ENCODE data around the gene DUSP1.

DUSP1 gene

DNA sequence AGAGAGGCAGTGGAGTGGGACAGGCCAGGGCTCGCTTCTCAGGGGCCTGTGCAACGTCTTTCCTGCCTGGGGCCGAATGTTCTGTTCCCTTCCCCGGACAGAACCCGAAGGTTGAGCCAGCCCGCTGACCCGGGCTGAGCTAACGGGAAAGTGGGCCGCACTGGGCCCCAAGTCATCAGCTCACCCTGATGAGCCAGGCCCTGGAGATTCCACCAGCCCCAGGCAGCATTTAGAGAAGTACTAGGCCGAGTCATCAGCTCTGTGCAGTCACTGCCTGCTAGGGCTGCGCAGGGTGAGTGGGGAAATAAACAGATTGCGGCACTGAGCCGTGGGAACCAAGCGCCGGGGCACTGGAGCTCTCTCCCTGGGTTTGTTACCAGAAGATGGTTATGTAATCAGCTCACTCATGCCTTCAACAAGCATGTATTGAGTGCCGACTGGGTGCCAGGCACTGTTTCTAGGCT, 29.1 kb upstream of the DUSP1 start:
- TF ChIP-seq, protein P1, sequence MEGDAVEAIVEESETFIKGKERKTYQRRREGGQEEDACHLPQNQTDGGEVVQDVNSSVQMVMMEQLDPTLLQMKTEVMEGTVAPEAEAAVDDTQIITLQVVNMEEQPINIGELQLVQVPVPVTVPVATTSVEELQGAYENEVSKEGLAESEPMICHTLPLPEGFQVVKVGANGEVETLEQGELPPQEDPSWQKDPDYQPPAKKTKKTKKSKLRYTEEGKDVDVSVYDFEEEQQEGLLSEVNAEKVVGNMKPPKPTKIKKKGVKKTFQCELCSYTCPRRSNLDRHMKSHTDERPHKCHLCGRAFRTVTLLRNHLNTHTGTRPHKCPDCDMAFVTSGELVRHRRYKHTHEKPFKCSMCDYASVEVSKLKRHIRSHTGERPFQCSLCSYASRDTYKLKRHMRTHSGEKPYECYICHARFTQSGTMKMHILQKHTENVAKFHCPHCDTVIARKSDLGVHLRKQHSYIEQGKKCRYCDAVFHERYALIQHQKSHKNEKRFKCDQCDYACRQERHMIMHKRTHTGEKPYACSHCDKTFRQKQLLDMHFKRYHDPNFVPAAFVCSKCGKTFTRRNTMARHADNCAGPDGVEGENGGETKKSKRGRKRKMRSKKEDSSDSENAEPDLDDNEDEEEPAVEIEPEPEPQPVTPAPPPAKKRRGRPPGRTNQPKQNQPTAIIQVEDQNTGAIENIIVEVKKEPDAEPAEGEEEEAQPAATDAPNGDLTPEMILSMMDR (IDR thresholded peaks at IDR 0.05; ENCODE audit: insufficient read depth, low read length, poor library complexity, severe bottlenecking) = no peak
- no peak for DNase-seq (ENCODE audit: extremely low read depth, insufficient read length)
- Histone ChIP-seq H3K4me3 (replicated peaks; ENCODE audit: low read depth, low read length) (no peak overlapping the region), H3K27me3 (replicated peaks; ENCODE audit: control insufficient read depth, insufficient read depth, low read length) (no peaks in the 10 kb centered on the region), H3K36me3 (ENCODE audit: control insufficient read depth, insufficient read depth, low read length) (no peaks in the 10 kb centered on the region)

DNA sequence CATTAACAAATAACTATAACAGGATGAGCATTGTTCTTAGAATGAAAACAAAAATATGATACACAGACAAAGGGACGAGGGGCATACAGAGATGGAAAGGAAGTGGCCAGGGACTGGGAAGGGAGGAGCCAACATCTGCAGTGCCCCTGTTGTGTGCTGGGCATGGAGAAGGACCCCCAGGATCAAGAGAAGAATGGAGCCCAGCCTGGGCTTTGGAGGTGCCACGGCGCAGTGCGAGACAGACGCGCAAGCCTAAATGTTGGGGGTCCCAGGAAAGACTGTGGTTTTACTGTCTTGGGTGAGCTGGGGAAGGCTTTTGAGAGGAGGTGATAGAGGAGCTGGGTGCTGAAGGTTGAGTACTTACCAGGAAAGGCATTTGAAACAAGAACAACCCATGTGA, 28.4 kb upstream of the DUSP1 start:
- Histone ChIP-seq H3K36me3 (ENCODE audit: control insufficient read depth, insufficient read depth, low read length) (no peaks in the 10 kb centered on the region), H3K4me3 (replicated peaks; ENCODE audit: low read depth, low read length) (no peak overlapping the region), H3K27me3 (replicated peaks; ENCODE audit: control insufficient read depth, insufficient read depth, low read length) (no peaks in the 10 kb centered on the region)
- no peak for DNase-seq (ENCODE audit: extremely low read depth, insufficient read length)
- TF ChIP-seq, protein P1 (IDR thresholded peaks at IDR 0.05; ENCODE audit: insufficient read depth, low read length, poor library complexity, severe bottlenecking) = no peak

DNA sequence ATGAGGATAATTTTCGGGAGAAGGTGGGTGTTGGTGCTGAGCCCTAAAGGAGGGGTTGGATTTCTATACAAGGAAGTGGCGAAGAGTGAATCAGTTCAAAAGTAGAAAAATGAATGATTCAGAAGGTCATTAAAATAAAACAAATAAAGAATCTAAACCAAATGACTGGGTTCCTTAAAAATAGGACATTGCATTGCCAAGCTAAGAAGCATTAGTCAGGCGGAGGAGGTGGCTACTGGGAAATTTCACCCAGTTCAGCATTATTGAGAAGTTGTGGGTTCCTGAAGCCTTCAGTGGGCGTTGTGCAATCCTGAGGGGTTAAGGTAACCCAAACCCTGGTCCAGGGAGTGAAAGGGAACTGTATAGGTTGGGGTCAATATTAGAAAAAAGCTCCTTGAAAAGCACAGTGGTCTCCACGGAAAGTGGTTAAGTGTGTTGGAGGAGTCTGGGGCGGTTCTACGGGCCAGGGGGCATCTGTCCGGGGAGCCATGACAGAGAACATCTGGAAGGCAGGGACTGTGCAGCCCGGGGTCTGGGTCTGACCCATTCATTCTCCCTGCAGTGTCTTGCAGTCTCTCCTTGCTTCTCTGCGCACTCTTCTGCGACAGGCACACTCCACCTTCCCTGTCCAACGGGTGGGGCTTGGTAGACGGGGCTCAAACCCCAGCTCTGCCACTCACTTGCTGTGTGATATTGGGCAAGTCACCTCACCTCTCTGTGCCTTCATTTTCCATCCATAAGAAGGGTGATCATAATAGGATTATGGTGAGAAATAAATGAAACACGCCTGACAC, 27.6 kb upstream of the DUSP1 start:
- Histone ChIP-seq H3K4me3 (replicated peaks; ENCODE audit: low read depth, low read length) (no peak overlapping the region), H3K36me3 (ENCODE audit: control insufficient read depth, insufficient read depth, low read length) (no peaks in the 10 kb centered on the region), H3K27me3 (replicated peaks; ENCODE audit: control insufficient read depth, insufficient read depth, low read length) (no peaks in the 10 kb centered on the region)
- DNase-seq (ENCODE audit: extremely low read depth, insufficient read length) = no peak
- TF ChIP-seq, protein P1 (IDR thresholded peaks at IDR 0.05; ENCODE audit: insufficient read depth, low read length, poor library complexity, severe bottlenecking) = no peak

DNA sequence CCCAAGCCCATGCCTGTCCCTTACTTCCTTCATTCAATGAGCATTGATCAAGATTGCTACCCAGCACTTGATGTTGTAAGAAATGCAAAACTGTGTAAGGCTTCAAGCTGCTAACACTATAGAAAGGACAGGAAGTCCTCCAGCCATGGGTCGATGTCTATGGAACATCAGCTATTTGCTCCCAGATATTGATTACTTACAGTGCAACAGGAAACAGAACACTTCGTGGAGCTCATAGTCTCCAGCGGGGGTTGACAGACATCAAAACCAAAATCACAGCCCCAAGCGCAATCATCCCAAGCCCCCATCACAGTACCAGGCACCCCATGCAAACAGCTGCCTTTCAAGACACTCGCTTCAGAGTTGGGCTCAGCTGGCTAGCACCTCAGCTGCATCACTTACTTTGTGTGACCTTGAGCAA, 26.8 kb upstream of the DUSP1 start:
- no peaks in the 10 kb centered on the region for H3K36me3 ChIP-seq (ENCODE audit: control insufficient read depth, insufficient read depth, low read length)
- no peak overlapping the region for H3K4me3 ChIP-seq (replicated peaks; ENCODE audit: low read depth, low read length)
- TF ChIP-seq, protein P1 (IDR thresholded peaks at IDR 0.05; ENCODE audit: insufficient read depth, low read length, poor library complexity, severe bottlenecking) = no peak
- H3K27me3 ChIP-seq (replicated peaks; ENCODE audit: control insufficient read depth, insufficient read depth, low read length) = no peaks in the 10 kb centered on the region
- no peak for DNase-seq (ENCODE audit: extremely low read depth, insufficient read length)

DNA sequence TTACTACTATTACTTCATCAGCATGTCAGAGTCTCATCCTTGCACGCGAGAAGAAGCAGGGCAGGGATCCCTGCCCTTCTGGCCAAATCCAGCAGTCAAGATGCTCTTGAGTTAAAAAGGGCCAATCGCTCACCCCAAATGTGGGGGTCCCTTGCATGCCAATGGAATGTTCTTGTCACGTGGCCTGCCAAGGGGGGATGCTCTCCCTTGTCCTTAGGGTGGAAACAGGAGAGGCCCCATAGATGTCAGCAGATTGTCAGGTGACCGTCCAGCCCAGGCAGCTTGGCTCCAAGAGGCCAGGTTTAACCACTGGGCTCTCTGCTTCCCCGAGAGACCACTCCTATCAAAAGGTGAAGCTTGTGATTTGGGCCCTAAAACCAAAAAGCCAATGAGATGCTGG, 25.3 kb upstream of the DUSP1 start:
- TF ChIP-seq, protein P1 (IDR thresholded peaks at IDR 0.05; ENCODE audit: insufficient read depth, low read length, poor library complexity, severe bottlenecking) = no peak
- no peak for DNase-seq (ENCODE audit: extremely low read depth, insufficient read length)
- no peaks in the 10 kb centered on the region for H3K36me3 ChIP-seq (ENCODE audit: control insufficient read depth, insufficient read depth, low read length)

More for the DNA sequence above, 25.3 kb upstream of the DUSP1 start:
- H3K4me3 ChIP-seq (replicated peaks; ENCODE audit: low read depth, low read length) = no peak overlapping the region
- no peaks in the 10 kb centered on the region for H3K27me3 ChIP-seq (replicated peaks; ENCODE audit: control insufficient read depth, insufficient read depth, low read length)

Data from GM06990 (cell line).